Sigmoid colon (tissue), 4 donors: Measurements from ENCODE around the gene PROX1.

ENCODE experiments used
- CTCF ChIP-seq, 4 experiments: fragments of 450-650 bp in 3 of 4; fragments of 200-600 bp in 1 of 4; IDR thresholded peaks; one replicate each; pipeline ENCODE4 v1.5.1; 2016 to 2019; ENCODE audit warnings: antibody characterized with exemption in 4 of 4, mild to moderate bottlenecking in 3 of 4, moderate library complexity in 2 of 4
- EP300 ChIP-seq, 4 donors: sonication (generic); formaldehyde crosslinking; IDR thresholded peaks; one replicate each; pipeline ENCODE4 v1.6.1; 2017; ENCODE audit warnings: antibody characterized with exemption in 4 of 4
- POLR2A ChIP-seq, 2 donors: fragments of 450-650 bp; IDR thresholded peaks; one replicate each; pipeline ENCODE4 v1.6.1; 2016; ENCODE audit warnings: antibody characterized with exemption in 2 of 2, mild to moderate bottlenecking in 2 of 2, moderate library complexity in 2 of 2
- POLR2AphosphoS5 ChIP-seq, 4 donors: sonication (generic); formaldehyde crosslinking; IDR thresholded peaks; one replicate each; pipeline ENCODE4 v1.6.1; 2017; ENCODE audit warnings: antibody characterized with exemption in 4 of 4

- TF ChIP-seq CTCF (IDR thresholded peaks at IDR 0.05), result no peak
- TF ChIP-seq POLR2A (IDR thresholded peaks at IDR 0.05), result no peak
- no peak for TF ChIP-seq EP300 (IDR thresholded peaks at IDR 0.05)
- no peak for TF ChIP-seq POLR2AphosphoS5 (IDR thresholded peaks at IDR 0.05)
Measured at GRCh38 chr1:214010717-214011116, 22.9 kb downstream of the PROX1 start.
